ENCODE measurements around the gene SCAP. TPM values are rescaled to one million over a fixed set of nuclear protein-coding genes. Genes with fewer than 3 reads are reported as not detected.
A peak's percentile ranks its signal among the peaks of the same experiment; 100 is the strongest.
"Not testable (repeated sequence)": the region's sequence is repeated elsewhere in the genome, so short reads cannot be mapped to it uniquely, and the experiment has no call there.

SCAP gene
- total RNA-seq, 2 experiments from 2014 or later, result 44.5 to 44.6 TPM

DNA sequence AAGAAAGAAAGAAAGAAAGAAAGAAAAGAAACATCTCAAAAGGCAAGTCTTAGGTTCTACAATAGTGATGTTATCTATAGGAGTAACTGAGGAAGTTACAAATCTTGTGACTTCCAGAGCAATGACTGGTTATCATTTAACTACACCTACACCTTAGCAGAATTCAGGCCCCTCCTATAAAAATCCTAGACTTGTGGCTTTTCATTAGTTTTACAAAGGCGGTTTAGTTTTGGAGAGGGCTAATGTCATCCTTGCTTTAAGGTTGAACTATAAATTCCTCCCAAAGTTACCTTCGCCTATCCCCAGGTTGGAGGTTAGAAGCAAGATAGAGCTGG lies 4.1 kb upstream of the SCAP start:
- peaks cover 11% of the 10 kb centered on the region for H3K4me1 Mint-ChIP-seq (ENCODE audit: low read depth)
- no peaks in the 10 kb centered on the region for H3K9me3 Mint-ChIP-seq
- DNase-seq, result no peak
- H3K27ac Mint-ChIP-seq, result no peak overlapping the region
- ChIA-PET POLR2A (no interaction called here), CTCF (interaction anchor here (1.1 kb wide), 1 partner anchor 59 kb away, joined by 6 read pairs; no protein-coding TSS in a partner anchor)
- H3K36me3 Mint-ChIP-seq, result no peaks in the 10 kb centered on the region
- no peak overlapping the region for H3K4me3 Mint-ChIP-seq
- H3K27me3 Mint-ChIP-seq, result no peaks in the 10 kb centered on the region
- intact Hi-C loops (cut with micrococcal nuclease), result no loop called here

DNA sequence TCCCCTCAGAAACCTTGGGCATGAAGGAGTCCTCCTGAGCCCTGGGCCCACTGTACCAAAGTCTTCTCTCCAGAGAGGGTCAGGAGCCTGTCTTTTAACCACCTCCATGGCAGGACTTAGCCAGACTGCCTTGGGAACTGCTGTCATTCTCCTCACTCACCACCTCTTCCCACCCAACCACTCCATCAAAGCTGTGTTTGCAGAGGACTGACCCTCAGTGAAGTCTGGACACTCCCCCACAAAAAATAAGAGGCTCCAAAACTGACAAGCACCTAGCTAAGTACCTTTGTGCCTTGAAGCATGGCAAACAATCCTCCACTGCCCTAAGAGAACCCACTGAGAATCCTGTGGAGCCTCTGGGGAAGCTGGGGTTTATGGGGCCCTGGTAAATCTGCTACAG lies 2.3 kb upstream of the SCAP start:
- no peak overlapping the region for H3K27ac Mint-ChIP-seq
- POLR2A ChIA-PET, result no interaction called here
- H3K9me3 Mint-ChIP-seq, result no peaks in the 10 kb centered on the region
- no peaks in the 10 kb centered on the region for H3K27me3 Mint-ChIP-seq
- intact Hi-C loops (cut with micrococcal nuclease), result no loop called here
- no peak overlapping the region for H3K4me3 Mint-ChIP-seq
- H3K4me1 Mint-ChIP-seq (ENCODE audit: low read depth), result peaks cover 25% of the 10 kb centered on the region
- no peak for DNase-seq
- H3K36me3 Mint-ChIP-seq, result no peaks in the 10 kb centered on the region
- CTCF ChIA-PET, result interaction anchor here (4.9 kb wide), 1 partner anchor 56 kb away, joined by 144 read pairs; no protein-coding TSS in a partner anchor

DNA sequence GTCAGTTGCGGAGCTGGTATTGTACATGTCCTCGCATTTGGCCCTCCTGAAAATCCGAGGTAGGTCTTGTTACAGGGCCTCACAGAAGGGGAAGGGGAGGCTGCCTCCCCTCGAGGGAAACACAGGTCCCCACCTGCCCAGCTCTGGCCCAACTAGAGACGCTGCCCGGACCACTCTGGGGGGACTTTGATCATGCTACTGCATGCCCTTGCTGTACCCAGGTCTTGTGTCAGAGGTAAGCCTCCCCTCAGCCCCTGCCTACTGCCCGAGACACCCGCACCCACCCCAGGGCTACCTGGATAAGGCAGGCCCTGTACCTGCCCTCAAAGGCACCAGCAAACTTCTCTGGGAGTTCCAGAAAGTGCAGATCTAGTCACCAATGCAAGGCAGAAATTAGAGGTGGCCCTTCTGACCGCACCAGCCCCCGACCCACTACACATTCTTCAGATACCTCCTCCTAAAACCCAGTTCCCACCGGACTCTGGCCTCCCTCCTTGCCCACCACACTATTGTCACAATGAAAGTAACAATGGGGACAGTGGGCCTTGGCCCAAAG lies 981 bp upstream of the SCAP start:
- Mint-ChIP-seq H3K27me3 (no peaks in the 10 kb centered on the region), H3K4me1 (ENCODE audit: low read depth) (peaks cover 29% of the 10 kb centered on the region), H3K27ac (no peak overlapping the region), H3K9me3 (no peaks in the 10 kb centered on the region), H3K4me3 (peak overlapping the region; percentile 86), H3K36me3 (no peaks in the 10 kb centered on the region)
- ChIA-PET CTCF (interaction anchor here (0.5 to 4.9 kb wide), 13 partner anchors 14 to 503 kb away, joined by 3 to 144 read pairs (median 3); partner anchors contain the start of gene DHX30), POLR2A (interaction anchor here (1.8 to 2.1 kb wide), 2 partner anchors 55 to 96 kb away, joined by 10 to 13 read pairs; partner anchors contain the start of gene PTPN23)
- DNase-seq, result no peak
- intact Hi-C loops (cut with micrococcal nuclease), result loop anchor here (1.0 kb wide), 1 partner anchor 55 kb away; no protein-coding TSS in a partner anchor

DNA sequence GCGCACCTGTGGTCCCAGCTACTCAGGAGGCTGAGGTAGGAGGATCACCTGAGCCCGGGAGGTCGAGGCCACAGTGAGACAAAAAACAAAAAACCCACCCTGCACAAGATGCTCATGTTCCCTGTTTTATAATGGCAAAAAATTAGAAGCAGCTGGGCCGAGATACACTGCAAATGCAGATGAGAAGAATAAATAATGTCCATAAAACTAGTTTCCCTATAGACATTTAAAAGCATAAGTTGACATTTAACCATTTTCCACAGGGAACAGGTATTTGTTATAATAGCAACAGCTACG lies 537 bp upstream of the SCAP start:
- ChIA-PET POLR2A (interaction anchor here (1.6 to 2.1 kb wide), 3 partner anchors 55 to 312 kb away, joined by 4 to 13 read pairs (median 10); partner anchors contain the start of genes PTPN23 and SETD2), CTCF (interaction anchor here (0.5 to 4.9 kb wide), 13 partner anchors 13 to 503 kb away, joined by 3 to 144 read pairs (median 3); partner anchors contain the start of gene DHX30)
- intact Hi-C loops (cut with micrococcal nuclease), result loop anchor here (1.0 kb wide), 1 partner anchor 55 kb away; no protein-coding TSS in a partner anchor
- H3K9me3 Mint-ChIP-seq, result no peaks in the 10 kb centered on the region
- H3K4me3 Mint-ChIP-seq, result peak overlapping the region; percentile 86
- DNase-seq, result no peak
- H3K36me3 Mint-ChIP-seq, result no peaks in the 10 kb centered on the region
- peaks cover 30% of the 10 kb centered on the region for H3K4me1 Mint-ChIP-seq (ENCODE audit: low read depth)
- H3K27me3 Mint-ChIP-seq, result no peaks in the 10 kb centered on the region
- peak overlapping the region; percentile 81 for H3K27ac Mint-ChIP-seq

DNA sequence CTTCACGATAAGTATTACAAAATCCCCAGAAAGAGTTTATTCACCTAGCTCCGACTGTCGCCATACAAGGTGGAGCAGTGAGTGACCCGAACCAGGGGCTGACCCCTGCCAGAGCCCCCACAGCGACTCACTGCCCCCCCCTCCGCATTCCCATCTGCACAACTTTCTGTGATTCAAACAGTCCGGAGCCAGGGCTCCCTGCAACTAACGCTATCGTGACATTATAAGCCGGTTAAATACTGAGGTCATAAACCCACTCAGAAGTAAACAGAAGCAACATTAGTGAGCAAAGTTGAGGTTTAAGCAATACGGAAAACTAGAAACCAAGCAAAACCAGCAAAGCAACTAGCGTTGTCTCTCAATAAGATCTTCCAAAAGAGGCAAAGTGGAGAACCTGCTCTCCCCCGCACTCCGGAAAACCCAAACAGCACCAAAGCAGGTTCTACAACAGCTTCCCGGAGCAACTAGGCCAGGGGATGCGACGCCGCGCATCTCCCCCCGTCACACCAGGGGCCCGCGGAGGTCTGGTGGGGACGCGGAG lies 642 bp downstream of the SCAP start:
- H3K27ac Mint-ChIP-seq, result peak overlapping the region; percentile 77
- peaks cover 2% of the 10 kb centered on the region for H3K36me3 Mint-ChIP-seq
- POLR2A ChIA-PET, result interaction anchor here (1.5 to 2.1 kb wide), 4 partner anchors 12 to 311 kb away, joined by 3 to 13 read pairs (median 7); partner anchors contain the start of genes PTPN23 and SETD2
- H3K4me1 Mint-ChIP-seq (ENCODE audit: low read depth), result peaks cover 36% of the 10 kb centered on the region
- peak; percentile 27 for DNase-seq
- H3K27me3 Mint-ChIP-seq, result no peaks in the 10 kb centered on the region
- CTCF ChIA-PET, result interaction anchor here (0.8 to 4.9 kb wide), 7 partner anchors 10 to 350 kb away, joined by 3 to 144 read pairs (median 4); partner anchors contain the start of genes DHX30 and PTPN23
- intact Hi-C loops (cut with micrococcal nuclease), result loop anchor here (1.0 kb wide), 2 partner anchors 38 to 306 kb away; partner anchors contain the start of genes ELP6 and SMARCC1
- no peaks in the 10 kb centered on the region for H3K9me3 Mint-ChIP-seq
- H3K4me3 Mint-ChIP-seq, result peak overlapping the region; percentile 86

DNA sequence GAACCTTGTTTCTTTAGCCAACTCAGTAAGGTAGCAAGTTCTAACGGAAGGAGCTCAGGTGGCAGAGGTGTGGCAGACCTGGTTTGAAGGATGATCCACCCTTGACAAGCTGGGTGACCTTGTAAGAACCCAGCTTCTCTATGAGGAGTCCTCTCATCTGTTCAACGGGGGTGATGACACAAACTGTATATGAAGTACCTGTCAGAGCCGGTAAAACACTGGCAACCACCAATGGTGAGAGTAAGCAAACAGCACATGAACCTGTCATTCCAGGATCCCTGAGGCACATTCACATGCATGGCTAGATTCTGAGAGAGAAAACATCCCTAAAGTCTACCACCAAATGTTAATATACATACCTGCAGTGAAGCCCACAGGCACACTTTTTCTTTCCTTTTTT lies 2.4 kb downstream of the SCAP start:
- intact Hi-C loops (cut with micrococcal nuclease), result no loop called here
- no peak for DNase-seq
- Mint-ChIP-seq H3K27me3 (no peaks in the 10 kb centered on the region), H3K4me1 (ENCODE audit: low read depth) (peaks cover 36% of the 10 kb centered on the region), H3K27ac (no peak overlapping the region), H3K36me3 (peaks cover 4% of the 10 kb centered on the region), H3K4me3 (peak overlapping the region; percentile 11), H3K9me3 (no peaks in the 10 kb centered on the region)
- CTCF ChIA-PET, result interaction anchor here (1.0 kb wide), 1 partner anchor 52 kb away, joined by 10 read pairs; no protein-coding TSS in a partner anchor
- POLR2A ChIA-PET, result interaction anchor here (0.8 kb wide), 1 partner anchor 12 kb away, joined by 4 read pairs; no protein-coding TSS in a partner anchor

DNA sequence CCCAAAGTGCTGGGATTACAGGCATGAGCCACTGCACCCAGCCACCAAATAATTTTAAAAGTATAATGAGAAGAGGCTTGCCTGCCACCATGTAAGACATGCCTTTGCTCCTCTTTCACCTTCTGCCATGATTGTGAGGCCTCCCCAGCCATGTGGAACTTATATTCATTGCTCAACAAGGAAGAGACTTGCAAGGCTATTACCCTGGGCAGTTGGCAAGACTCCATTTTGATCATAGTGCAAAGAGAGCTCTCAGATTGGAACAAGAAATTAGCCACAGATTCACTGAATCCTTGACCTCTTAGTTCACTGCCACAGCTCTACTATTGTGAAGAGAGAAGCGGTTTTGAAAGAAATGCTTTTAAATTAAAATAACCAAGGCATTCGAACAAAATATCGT lies 6.1 kb downstream of the SCAP start:
- POLR2A ChIA-PET, result no interaction called here
- peaks cover 40% of the 10 kb centered on the region for H3K4me1 Mint-ChIP-seq (ENCODE audit: low read depth)
- no peak for DNase-seq
- no peaks in the 10 kb centered on the region for H3K27me3 Mint-ChIP-seq
- intact Hi-C loops (cut with micrococcal nuclease), result no loop called here
- no peak overlapping the region for H3K27ac Mint-ChIP-seq
- H3K9me3 Mint-ChIP-seq, result no peaks in the 10 kb centered on the region
- CTCF ChIA-PET, result interaction anchor here (0.9 kb wide), 1 partner anchor 48 kb away, joined by 3 read pairs; no protein-coding TSS in a partner anchor
- no peak overlapping the region for H3K4me3 Mint-ChIP-seq
- H3K36me3 Mint-ChIP-seq, result peaks cover 9% of the 10 kb centered on the region

DNA sequence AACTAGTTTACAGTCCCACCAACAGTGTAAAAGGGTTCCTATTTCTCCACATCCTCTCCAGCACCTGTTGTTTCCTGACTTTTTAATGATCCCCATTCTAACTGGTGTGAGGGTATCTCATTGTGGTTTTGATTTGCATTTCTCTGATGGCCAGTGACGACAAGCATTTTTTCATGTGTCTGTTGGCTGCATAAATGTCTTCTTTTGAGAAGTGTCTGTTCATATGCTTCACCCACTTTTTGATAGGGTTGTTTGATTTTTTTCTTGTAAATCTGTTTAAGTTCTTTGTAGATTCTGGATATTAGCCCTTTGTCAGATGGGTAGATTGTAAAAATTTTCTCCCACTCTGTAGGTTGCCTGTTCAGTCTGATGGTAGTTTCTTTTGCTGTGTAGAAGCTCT lies 7.4 kb downstream of the SCAP start:
- intact Hi-C loops (cut with micrococcal nuclease); POLR2A ChIA-PET: not testable (repeated sequence)
- CTCF ChIA-PET, result interaction anchor here (0.9 kb wide), 1 partner anchor 48 kb away, joined by 4 read pairs; no protein-coding TSS in a partner anchor

DNA sequence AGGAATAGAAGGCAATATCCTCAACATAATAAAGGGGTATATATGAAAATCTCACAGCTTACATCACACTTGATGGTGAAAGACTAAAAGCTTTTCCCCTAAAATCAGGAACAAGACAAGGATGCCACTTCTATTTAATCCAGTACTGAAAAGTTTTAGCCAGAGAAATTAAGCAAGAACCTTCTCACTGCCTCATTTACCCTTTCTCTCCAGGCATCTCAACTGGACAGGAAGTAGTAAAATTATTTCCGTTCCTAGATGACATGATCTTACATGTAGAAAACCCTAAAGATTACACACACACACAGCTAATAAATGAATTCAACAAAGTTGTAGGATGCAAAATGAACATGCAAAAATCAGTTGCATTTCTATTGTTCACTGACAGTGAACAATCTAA lies 11.2 kb downstream of the SCAP start:
- Mint-ChIP-seq H3K36me3 (peaks cover 18% of the 10 kb centered on the region), H3K27me3 (no peaks in the 10 kb centered on the region), H3K4me1 (ENCODE audit: low read depth) (peaks cover 31% of the 10 kb centered on the region), H3K4me3 (no peak overlapping the region), H3K9me3 (peaks cover 4% of the 10 kb centered on the region), H3K27ac (no peak overlapping the region)
- intact Hi-C loops (cut with micrococcal nuclease), result no loop called here
- ChIA-PET POLR2A (no interaction called here), CTCF (interaction anchor here (1.4 to 3.9 kb wide), 2 partner anchors 11 to 43 kb away, joined by 4 to 17 read pairs; partner anchors contain the start of gene SCAP)
- no peak for DNase-seq

More for the DNA sequence above, 7.4 kb downstream of the SCAP start:
- H3K4me1 Mint-ChIP-seq (ENCODE audit: low read depth), result peaks cover 35% of the 10 kb centered on the region
- not testable (repeated sequence) for H3K36me3 Mint-ChIP-seq, H3K4me3 Mint-ChIP-seq, H3K27ac Mint-ChIP-seq, DNase-seq, H3K27me3 Mint-ChIP-seq, H3K9me3 Mint-ChIP-seq

DNA sequence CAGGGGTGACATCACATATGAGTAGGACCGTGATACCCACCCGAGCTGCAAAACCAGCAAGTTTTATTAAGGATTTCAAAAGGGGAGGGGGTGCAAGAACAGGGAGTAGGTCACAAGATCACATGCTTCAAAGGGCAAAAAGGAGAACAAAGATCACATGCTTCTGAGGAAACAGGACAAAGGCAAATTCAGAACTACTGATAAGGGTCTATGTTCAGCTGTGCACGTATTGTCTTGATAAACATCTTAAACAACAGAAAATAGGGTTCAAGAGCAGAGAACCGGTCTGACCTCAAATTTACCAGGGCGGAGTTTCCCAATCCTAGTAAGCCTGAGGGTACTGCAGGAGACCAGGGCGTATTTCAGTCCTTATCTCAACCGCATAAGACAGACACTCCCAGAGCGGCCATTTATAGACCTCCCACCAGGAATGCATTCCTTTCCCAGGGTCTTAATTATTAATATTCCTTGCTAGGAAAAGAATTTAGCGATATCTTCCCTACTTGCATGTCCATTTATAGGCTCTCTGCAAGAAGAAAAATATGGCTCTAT lies 16.1 kb downstream of the SCAP start:
- intact Hi-C loops (cut with micrococcal nuclease); POLR2A ChIA-PET; H3K4me3 Mint-ChIP-seq; H3K27me3 Mint-ChIP-seq; CTCF ChIA-PET; H3K9me3 Mint-ChIP-seq; H3K27ac Mint-ChIP-seq; DNase-seq: not testable (repeated sequence)
- Mint-ChIP-seq H3K36me3 (peaks cover 17% of the 10 kb centered on the region), H3K4me1 (ENCODE audit: low read depth) (peaks cover 27% of the 10 kb centered on the region)

DNA sequence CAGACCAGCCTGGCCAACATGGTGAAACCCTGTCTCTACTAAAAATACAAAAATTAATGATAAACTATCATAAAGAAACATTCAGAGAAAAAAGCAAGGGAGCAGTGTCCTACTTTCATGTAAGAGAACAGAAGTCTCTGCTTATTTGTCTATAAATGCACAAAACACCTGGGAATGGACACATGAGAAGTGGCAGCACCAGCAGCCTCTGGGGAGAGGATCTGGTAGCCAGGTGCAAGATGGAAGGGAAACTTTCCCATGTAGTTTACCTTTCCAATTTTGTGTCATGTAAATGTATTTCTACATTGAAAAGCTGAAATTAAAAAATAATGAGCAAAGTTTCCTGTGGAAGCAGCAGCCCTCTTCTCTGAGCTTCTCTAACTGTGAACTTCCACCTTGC lies 18.8 kb downstream of the SCAP start:
- peaks cover 13% of the 10 kb centered on the region for H3K4me1 Mint-ChIP-seq (ENCODE audit: low read depth)
- intact Hi-C loops (cut with micrococcal nuclease), result no loop called here
- no peaks in the 10 kb centered on the region for H3K27me3 Mint-ChIP-seq
- no peak overlapping the region for H3K4me3 Mint-ChIP-seq
- peaks cover 15% of the 10 kb centered on the region for H3K36me3 Mint-ChIP-seq
- DNase-seq, result no peak
- ChIA-PET POLR2A (interaction anchor here (0.7 kb wide), 1 partner anchor 10 kb away, joined by 8 read pairs; no protein-coding TSS in a partner anchor), CTCF (interaction anchor here (0.6 kb wide), 1 partner anchor 424 kb away, joined by 3 read pairs; no protein-coding TSS in a partner anchor)
- no peak overlapping the region for H3K27ac Mint-ChIP-seq
- peaks cover 9% of the 10 kb centered on the region for H3K9me3 Mint-ChIP-seq

DNA sequence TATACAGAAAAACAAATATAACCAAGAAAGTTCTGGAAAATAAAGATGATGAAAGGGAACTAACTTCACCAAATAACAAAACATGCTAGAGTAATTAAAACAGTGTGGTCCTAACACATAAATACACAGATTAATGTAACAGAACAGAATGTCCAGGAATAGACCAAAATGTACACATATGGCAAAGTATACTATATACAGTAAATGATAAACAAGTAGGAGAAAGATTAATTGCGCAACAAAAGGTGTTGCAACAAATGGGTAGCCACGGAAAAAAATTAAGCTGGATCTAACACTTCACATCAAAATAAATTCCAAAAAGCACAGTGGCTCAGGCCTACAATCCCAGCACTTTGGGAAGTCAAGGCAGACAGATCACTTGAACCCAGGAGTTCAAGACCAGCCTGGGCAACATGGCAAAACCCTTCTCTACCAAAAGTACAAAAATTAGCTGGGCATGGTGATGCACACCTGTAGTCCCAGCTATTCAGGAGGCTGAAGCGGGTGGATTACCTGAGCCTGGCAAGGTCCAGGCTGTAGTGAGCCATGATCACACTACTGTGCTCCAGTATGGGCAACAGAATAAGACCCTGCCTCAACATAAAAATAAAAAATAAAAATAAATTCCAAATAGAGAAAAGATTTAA lies 19.8 kb downstream of the SCAP start:
- H3K9me3 Mint-ChIP-seq, result peaks cover 9% of the 10 kb centered on the region
- H3K4me3 Mint-ChIP-seq, result no peak overlapping the region
- H3K4me1 Mint-ChIP-seq (ENCODE audit: low read depth), result peaks cover 12% of the 10 kb centered on the region
- H3K36me3 Mint-ChIP-seq, result peaks cover 10% of the 10 kb centered on the region
- no peaks in the 10 kb centered on the region for H3K27me3 Mint-ChIP-seq
- H3K27ac Mint-ChIP-seq, result no peak overlapping the region
- intact Hi-C loops (cut with micrococcal nuclease), result no loop called here
- CTCF ChIA-PET, result no interaction called here
- DNase-seq, result no peak
- POLR2A ChIA-PET, result no interaction called here

All from activated CD4-positive, alpha-beta memory T cell treated with anti-CD3 and anti-CD28 coated beads for 36 hours (primary cell).